Neutrophil (primary cell): ENCODE measurements around the gene AAR2.

Source experiments
- H3K27ac ChIP-seq: fragments of 200-600 bp; sonication (generic); 2 replicates; pipeline ENCODE4 v1.5.1; 2016; ENCODE audit warnings: mild to moderate bottlenecking, moderate library complexity
- H3K27me3 ChIP-seq: fragments of 200-600 bp; sonication (generic); 2 replicates; pipeline ENCODE4 v1.6.0; 2016; ENCODE audit warnings: mild to moderate bottlenecking
- H3K36me3 ChIP-seq: fragments of 200-600 bp; sonication (generic); 2 replicates; pipeline ENCODE4 v1.5.1; 2017
- H3K4me1 ChIP-seq, 2 experiments: fragments of 200-600 bp in 1 of 2; sonication (generic) in 1 of 2; 1 replicate in 1 of 2; 2 replicates in 1 of 2; pipeline versions ENCODE4 v1.5.1 to v1.6.1; 2013 to 2016; ENCODE audit warnings: low read depth in 1 of 2, low read length in 1 of 2, mild to moderate bottlenecking in 1 of 2, moderate library complexity in 1 of 2; ENCODE audit not compliant: control insufficient read depth in 1 of 2, insufficient read depth in 1 of 2
- H3K4me3 ChIP-seq, 2 experiments: fragments of 200-600 bp in 1 of 2; sonication (generic) in 1 of 2; 1 replicate in 1 of 2; 2 replicates in 1 of 2; pipeline ENCODE4 v1.5.1; 2013 to 2016; ENCODE audit warnings: low read depth in 1 of 2, low read length in 1 of 2, mild to moderate bottlenecking in 1 of 2, moderate library complexity in 1 of 2
- H3K9me3 ChIP-seq: fragments of 200-600 bp; sonication (generic); 2 replicates; pipeline ENCODE4 v1.5.1; 2016
- TF ChIP-seq, protein P1 (sequence below): fragments of 200-600 bp; sonication (generic); IDR thresholded peaks from 2 replicates; pipeline ENCODE4 v1.5.1; 2016; ENCODE audit warnings: antibody characterized with exemption

AAR2 gene

DNA sequence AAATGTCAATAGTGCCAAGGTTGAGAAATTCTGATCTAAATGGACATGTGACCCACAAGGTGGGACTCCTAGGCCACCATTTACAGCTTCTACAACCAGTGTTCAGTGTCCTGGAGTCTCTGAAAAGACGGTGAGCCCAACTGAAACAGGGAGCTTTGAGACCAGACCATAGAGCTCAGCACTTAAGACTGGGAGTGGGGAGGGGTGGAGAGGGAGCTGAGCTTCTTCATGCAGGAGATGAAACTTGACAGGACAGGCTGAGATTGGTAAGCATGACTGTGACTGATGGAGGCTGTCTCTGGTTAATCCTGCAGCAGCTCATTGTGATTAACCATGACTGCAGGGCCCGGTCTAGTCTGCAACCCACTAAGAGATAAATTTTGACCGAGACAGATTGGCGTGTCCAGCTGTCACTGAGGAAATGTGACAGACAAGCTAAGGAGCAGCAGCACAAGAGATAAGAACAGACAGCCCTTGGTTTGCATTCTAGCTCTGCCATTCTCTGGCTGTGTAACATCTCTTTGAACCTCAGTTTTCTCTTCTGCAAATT is 1.4 kb upstream of the AAR2 start:
- Histone ChIP-seq H3K36me3 (peaks cover 3% of the 10 kb centered on the region), H3K4me3 (no peak overlapping the region), H3K4me1 (peaks cover 12 to 15% of the 10 kb centered on the region in 2 experiments), H3K27ac (no peak overlapping the region), H3K9me3 (no peaks in the 10 kb centered on the region), H3K27me3 (no peaks in the 10 kb centered on the region)
- TF ChIP-seq, protein P1, sequence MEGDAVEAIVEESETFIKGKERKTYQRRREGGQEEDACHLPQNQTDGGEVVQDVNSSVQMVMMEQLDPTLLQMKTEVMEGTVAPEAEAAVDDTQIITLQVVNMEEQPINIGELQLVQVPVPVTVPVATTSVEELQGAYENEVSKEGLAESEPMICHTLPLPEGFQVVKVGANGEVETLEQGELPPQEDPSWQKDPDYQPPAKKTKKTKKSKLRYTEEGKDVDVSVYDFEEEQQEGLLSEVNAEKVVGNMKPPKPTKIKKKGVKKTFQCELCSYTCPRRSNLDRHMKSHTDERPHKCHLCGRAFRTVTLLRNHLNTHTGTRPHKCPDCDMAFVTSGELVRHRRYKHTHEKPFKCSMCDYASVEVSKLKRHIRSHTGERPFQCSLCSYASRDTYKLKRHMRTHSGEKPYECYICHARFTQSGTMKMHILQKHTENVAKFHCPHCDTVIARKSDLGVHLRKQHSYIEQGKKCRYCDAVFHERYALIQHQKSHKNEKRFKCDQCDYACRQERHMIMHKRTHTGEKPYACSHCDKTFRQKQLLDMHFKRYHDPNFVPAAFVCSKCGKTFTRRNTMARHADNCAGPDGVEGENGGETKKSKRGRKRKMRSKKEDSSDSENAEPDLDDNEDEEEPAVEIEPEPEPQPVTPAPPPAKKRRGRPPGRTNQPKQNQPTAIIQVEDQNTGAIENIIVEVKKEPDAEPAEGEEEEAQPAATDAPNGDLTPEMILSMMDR = no peak

DNA sequence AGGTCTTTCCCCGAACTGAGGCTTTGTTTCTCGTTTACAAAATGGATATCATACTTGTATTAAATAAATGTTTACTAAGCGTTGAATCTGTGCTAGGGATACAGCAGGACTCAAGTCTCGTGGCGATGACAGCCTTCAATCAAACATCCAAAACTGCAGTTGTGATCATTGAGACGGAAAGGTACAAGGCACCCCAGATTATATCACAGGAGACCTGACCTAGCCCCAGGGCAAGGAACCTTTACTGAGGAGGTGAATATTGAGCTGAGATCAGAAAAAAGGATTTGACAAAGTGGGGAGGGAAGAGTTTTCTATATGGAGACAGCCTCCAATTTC is 476 bp downstream of the AAR2 start:
- H3K9me3 ChIP-seq = no peaks in the 10 kb centered on the region
- no peaks in the 10 kb centered on the region for H3K27me3 ChIP-seq
- peak overlapping the region; percentile 68 to 70 for H3K4me3 ChIP-seq
- TF ChIP-seq, protein P1 = no peak
- peaks cover 12 to 15% of the 10 kb centered on the region in 2 experiments for H3K4me1 ChIP-seq
- H3K27ac ChIP-seq = peak overlapping the region; percentile 32
- H3K36me3 ChIP-seq = peaks cover 21% of the 10 kb centered on the region

DNA sequence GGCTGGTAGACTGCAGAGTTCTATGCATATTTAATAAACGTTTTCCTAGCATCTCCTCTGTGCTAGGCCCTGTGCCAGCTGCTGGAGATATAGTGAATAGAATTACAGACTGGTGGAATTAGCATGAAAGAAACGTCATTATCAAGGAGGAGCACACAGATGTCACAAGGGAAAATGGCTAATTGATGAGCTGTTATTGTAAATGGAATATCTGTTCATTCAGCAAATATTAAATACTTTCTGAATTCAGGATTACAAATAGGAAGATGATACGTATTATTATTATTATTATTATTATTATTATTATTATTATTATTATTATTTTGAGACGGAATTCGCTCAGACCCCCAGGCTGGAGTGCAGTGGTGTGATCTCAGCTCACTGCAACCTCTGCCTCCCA is 1.2 kb downstream of the AAR2 start:
- Histone ChIP-seq H3K9me3 (no peaks in the 10 kb centered on the region), H3K4me1 (peaks cover 12 to 15% of the 10 kb centered on the region in 2 experiments), H3K27me3 (no peaks in the 10 kb centered on the region), H3K36me3 (peaks cover 23% of the 10 kb centered on the region), H3K4me3 (no peak overlapping the region), H3K27ac (no peak overlapping the region)
- TF ChIP-seq, protein P1 = no peak

DNA sequence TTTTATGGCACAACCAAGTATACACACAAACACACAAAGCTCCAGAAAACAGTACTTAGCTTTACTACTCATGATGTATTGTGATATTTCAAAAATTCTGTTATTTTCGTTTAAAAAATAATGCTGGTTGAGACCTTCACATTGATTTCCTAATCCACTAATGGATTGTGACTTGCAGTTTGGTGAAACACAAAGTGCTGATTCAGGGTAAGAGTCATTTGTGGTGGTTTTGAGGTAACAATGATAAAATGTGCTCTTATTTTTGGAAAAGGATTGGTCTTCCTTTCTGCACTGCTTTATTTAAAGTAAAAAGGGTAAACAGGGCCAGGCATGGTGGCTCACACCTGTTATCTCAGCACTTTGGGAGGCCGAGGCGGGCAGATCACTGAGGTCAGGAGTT is 1.9 kb downstream of the AAR2 start:
- Histone ChIP-seq H3K4me3 (no peak overlapping the region), H3K9me3 (no peaks in the 10 kb centered on the region), H3K4me1 (peaks cover 12 to 15% of the 10 kb centered on the region in 2 experiments), H3K27me3 (no peaks in the 10 kb centered on the region), H3K36me3 (peaks cover 24% of the 10 kb centered on the region), H3K27ac (no peak overlapping the region)
- TF ChIP-seq, protein P1 = no peak

DNA sequence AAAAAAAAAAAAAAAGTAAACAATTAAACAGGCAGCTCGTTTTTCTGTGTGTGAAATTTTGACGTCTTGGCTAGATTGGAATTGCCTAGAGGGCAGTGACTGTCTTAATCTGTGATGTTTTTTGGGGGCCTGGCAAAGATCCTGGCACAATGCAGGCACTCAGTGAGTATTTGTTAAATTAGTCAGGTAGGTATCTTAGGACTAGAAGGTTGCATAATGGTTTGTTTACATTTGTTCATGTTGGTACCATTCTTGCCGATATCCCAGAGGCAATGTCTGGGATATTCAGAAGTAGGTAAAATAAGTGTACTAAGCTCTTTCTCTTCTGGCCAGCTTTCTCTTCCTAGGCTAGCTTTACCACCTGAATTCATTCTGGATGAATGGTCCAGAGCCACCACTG is 2.5 kb downstream of the AAR2 start:
- H3K36me3 ChIP-seq = peaks cover 30% of the 10 kb centered on the region
- no peaks in the 10 kb centered on the region for H3K27me3 ChIP-seq
- peaks cover 12 to 15% of the 10 kb centered on the region in 2 experiments for H3K4me1 ChIP-seq
- no peak overlapping the region for H3K4me3 ChIP-seq
- H3K9me3 ChIP-seq = no peaks in the 10 kb centered on the region
- H3K27ac ChIP-seq = no peak overlapping the region
- TF ChIP-seq, protein P1 = no peak

DNA sequence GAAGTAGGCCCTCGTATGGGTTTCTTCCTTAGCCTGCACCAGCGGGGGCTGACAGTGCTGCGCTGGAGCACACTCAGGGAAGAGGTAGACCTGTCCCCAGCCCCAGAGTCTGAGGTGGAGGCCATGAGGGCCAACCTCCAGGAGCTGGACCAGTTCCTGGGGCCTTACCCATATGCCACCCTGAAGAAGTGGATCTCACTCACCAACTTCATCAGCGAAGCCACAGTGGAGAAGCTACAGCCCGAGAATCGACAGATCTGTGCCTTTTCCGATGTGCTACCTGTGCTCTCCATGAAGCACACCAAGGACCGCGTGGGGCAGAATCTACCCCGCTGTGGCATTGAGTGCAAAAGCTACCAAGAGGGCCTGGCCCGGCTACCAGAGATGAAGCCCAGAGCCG is 3.8 kb downstream of the AAR2 start:
- Histone ChIP-seq H3K36me3 (peaks cover 43% of the 10 kb centered on the region), H3K4me1 (peaks cover 12 to 15% of the 10 kb centered on the region in 2 experiments), H3K9me3 (no peaks in the 10 kb centered on the region), H3K27ac (no peak overlapping the region), H3K4me3 (no peak overlapping the region), H3K27me3 (no peaks in the 10 kb centered on the region)
- TF ChIP-seq, protein P1 = no peak
